AG04450 (cell line): ENCODE measurements around the gene ZDHHC5. TPM values are rescaled to one million over a fixed set of nuclear protein-coding genes. Genes with fewer than 3 reads are reported as not detected.

Experiments
- CTCF ChIA-PET: fragments of 300-600, 350-600 bp; formaldehyde crosslinking; extraction: SDS; loops from one replicate; lab custom pipeline; 2022; ENCODE audit warnings: antibody characterized with exemption, inconsistent platforms; lab: Charles Lee
- POLR2A ChIA-PET: fragments of 350-600 bp; formaldehyde crosslinking; extraction: SDS; loops from one replicate; lab custom pipeline; 2021; ENCODE audit warnings: antibody characterized with exemption, inconsistent platforms; lab: Yijun Ruan, JAX
- DNase-seq: peaks from one replicate; pipeline ENCODE4 v3.0.0-alpha.2; 2011; ENCODE audit warnings: low read depth, low spot score
- H3K27ac ChIP-seq: one replicate; pipeline ENCODE4 v1.5.1; 2012; ENCODE audit warnings: low read depth, low read length, control low read depth
- H3K27me3 ChIP-seq: one replicate; pipeline ENCODE4 v1.6.0; 2012; ENCODE audit warnings: low read length; ENCODE audit not compliant: control insufficient read depth, insufficient read depth
- H3K4me3 ChIP-seq: 2 replicates; pipeline ENCODE4 v1.5.1; 2011; ENCODE audit warnings: mild to moderate bottlenecking, low read depth, low read length, control low read depth
- H3K9me3 ChIP-seq: 2 replicates; pipeline ENCODE4 v1.5.1; 2012; ENCODE audit warnings: low read length; ENCODE audit not compliant: control insufficient read depth, insufficient read depth
- CTCF ChIP-seq: IDR thresholded peaks from 2 replicates; pipeline ENCODE4 v1.5.1; 2011; ENCODE audit warnings: low read depth, low read length, control low read depth, inconsistent platforms
- polyA minus RNA-seq: library from RNA; depleted of rRNA, polyadenylated mRNA; stranded (reverse); fragments of >200 nt; gene quantifications from 2 replicates; pipeline ENCODE4 v1.2.3, GENCODE V29; 2011; rRNA and poly(A)+ RNA removed
- polyA plus RNA-seq: library from polyadenylated mRNA; depleted of rRNA; stranded (reverse); fragments of >200 nt; gene quantifications from 2 replicates; pipeline ENCODE4 v1.2.3, GENCODE V29; 2011; rRNA removed

Gene ZDHHC5
- polyA plus RNA-seq (56.7 and 64.3 TPM in 2 replicates), polyA minus RNA-seq (83.8 and 101 TPM in 2 replicates)

GRCh38 chr11:57667736-57668433 is at the start of gene ZDHHC5:
ZDHHC5 (plus strand) TSS chr11:57668114; CDS start chr11:57673091, 4,977 bp downstream.
- H3K27ac ChIP-seq = peak within 1 kb of the TSS; percentile 92
- H3K27me3 ChIP-seq = no peaks in the 10 kb centered on the region
- DNase-seq = peak; percentile 100
- H3K4me3 ChIP-seq = peak within 1 kb of the TSS; percentile 94
- H3K9me3 ChIP-seq = no peaks in the 10 kb centered on the region; the same call in 1 of the 2 replicates
- ChIA-PET CTCF (interaction anchor here (0.7 to 1.3 kb wide), 3 partner anchors 37 to 133 kb away, joined by 4 to 7 read pairs (median 6); no protein-coding TSS in a partner anchor), POLR2A (interaction anchor here (0.6 to 0.7 kb wide), 3 partner anchors 39 to 906 kb away, joined by 3 to 5 read pairs (median 3); partner anchors contain the start of gene SELENOH)
- TF ChIP-seq CTCF = peak; percentile 34

- ChIA-PET POLR2A (no interaction called here), CTCF (interaction anchor here (1.3 to 1.5 kb wide), 2 partner anchors 23 to 26 kb away, joined by 3 to 4 read pairs; no protein-coding TSS in a partner anchor)
- Histone ChIP-seq H3K27me3 (peaks cover 8% of the 10 kb centered on the region), H3K27ac (no peak overlapping the region), H3K9me3 (peaks cover 6% of the 10 kb centered on the region), H3K4me3 (no peak overlapping the region)
- DNase-seq = no peak
- no peak for TF ChIP-seq CTCF
Measured at GRCh38 chr11:57618438-57618837, 49.5 kb upstream of the ZDHHC5 start.

GRCh38 chr11:57619331-57619730 is 48.6 kb upstream of the ZDHHC5 start:
- 0 out of 2 replicates have a peak, but pooled peaks have one; percentile 14 for TF ChIP-seq CTCF

GRCh38 chr11:57620467-57620866 is 47.4 kb upstream of the ZDHHC5 start:
- peaks cover 6% of the 10 kb centered on the region for H3K9me3 ChIP-seq
- no peak for DNase-seq
- peaks cover 3% of the 10 kb centered on the region for H3K27me3 ChIP-seq
- no peak for TF ChIP-seq CTCF
- ChIA-PET CTCF (interaction anchor here (1.0 to 2.5 kb wide), 3 partner anchors 20 to 53 kb away, joined by 3 to 9 read pairs (median 3); partner anchors contain the start of gene UBE2L6), POLR2A (no interaction called here)
- no peak overlapping the region for H3K27ac ChIP-seq
- H3K4me3 ChIP-seq = no peak overlapping the region

More at GRCh38 chr11:57619331-57619730, 48.6 kb upstream of the ZDHHC5 start:
- Histone ChIP-seq H3K27ac (no peak overlapping the region), H3K4me3 (no peak overlapping the region), H3K9me3 (peaks cover 6% of the 10 kb centered on the region), H3K27me3 (peaks cover 8% of the 10 kb centered on the region)
- ChIA-PET CTCF (interaction anchor here (1.3 to 2.5 kb wide), 3 partner anchors 22 to 52 kb away, joined by 3 to 9 read pairs (median 3); partner anchors contain the start of gene UBE2L6), POLR2A (no interaction called here)
- DNase-seq = no peak

GRCh38 chr11:57622263-57622662 is 45.7 kb upstream of the ZDHHC5 start:
- peaks cover 6% of the 10 kb centered on the region for H3K9me3 ChIP-seq
- no peak overlapping the region for H3K4me3 ChIP-seq
- POLR2A ChIA-PET = no interaction called here
- CTCF ChIA-PET = interaction anchor here (0.8 kb wide), 1 partner anchor 22 kb away, joined by 8 read pairs; no protein-coding TSS in a partner anchor
- H3K27ac ChIP-seq = no peak overlapping the region
- DNase-seq = no peak
- no peak for TF ChIP-seq CTCF
- no peaks in the 10 kb centered on the region for H3K27me3 ChIP-seq
